Stimulated activated CD8-positive, alpha-beta memory T cell treated with anti-CD3 and anti-CD28 coated beads, Interleukin-15, amount 100 ng/mL, for 4 hours (primary cell): ENCODE measurements around the gene PHRF1.
A peak's percentile ranks its signal among the peaks of the same experiment; 100 is the strongest.

ENCODE experiments used
- DNase-seq, 2 donors: peaks; one replicate each; pipeline ENCODE4 v3.0.0-alpha.2; 2020; ENCODE audit warnings: low read depth in 2 of 2

The PHRF1 gene

GRCh38 chr11:539971-540481 is 36.2 kb upstream of the PHRF1 start:
- DNase-seq: no peak

GRCh38 chr11:540583-541432 is 35.5 kb upstream of the PHRF1 start:
- DNase-seq: no peak

GRCh38 chr11:541433-541885 is 34.8 kb upstream of the PHRF1 start:
- no peak for DNase-seq

GRCh38 chr11:544817-545166 is 31.5 kb upstream of the PHRF1 start:
- no peak for DNase-seq

- DNase-seq: no peak
Observed at GRCh38 chr11:545171-545570, 31.1 kb upstream of the PHRF1 start.

GRCh38 chr11:548700-549603 is 27.3 kb upstream of the PHRF1 start:
- no peak for DNase-seq

GRCh38 chr11:550021-550745 is 26.1 kb upstream of the PHRF1 start:
- no peak for DNase-seq

GRCh38 chr11:550746-551085 is 25.6 kb upstream of the PHRF1 start:
- DNase-seq: no peak

GRCh38 chr11:551131-551530 is 25.1 kb upstream of the PHRF1 start:
- no peak for DNase-seq

GRCh38 chr11:551596-551995 is 24.7 kb upstream of the PHRF1 start:
- DNase-seq: no peak

- no peak for DNase-seq
Observed at GRCh38 chr11:553083-553987, 22.9 kb upstream of the PHRF1 start.

- DNase-seq: no peak
Observed at GRCh38 chr11:553988-554340, 22.3 kb upstream of the PHRF1 start.

- DNase-seq: peak; percentile 40 to 52
Observed at GRCh38 chr11:554428-555226, 21.6 kb upstream of the PHRF1 start.

GRCh38 chr11:555227-555779 is 21.0 kb upstream of the PHRF1 start:
- no peak for DNase-seq

GRCh38 chr11:555780-556661 is 20.2 kb upstream of the PHRF1 start:
- no peak for DNase-seq

GRCh38 chr11:556662-557256 is 19.5 kb upstream of the PHRF1 start:
- no peak for DNase-seq

GRCh38 chr11:557328-558132 is 18.7 kb upstream of the PHRF1 start:
- no peak for DNase-seq

GRCh38 chr11:558503-558902 is 17.8 kb upstream of the PHRF1 start:
- DNase-seq: no peak
